Sciatic nerve (tissue), 2 donors: Measurements from ENCODE around the gene ZNF177. TPM values are rescaled to one million over a fixed set of nuclear protein-coding genes. Genes with fewer than 3 reads are reported as not detected.
"Not testable (repeated sequence)": the region's sequence is repeated elsewhere in the genome, so short reads cannot be mapped to it uniquely, and the experiment has no call there.

ENCODE experiments used
- ATAC-seq: fragments of 200-7000 bp; cut with Tn5 transposase; one replicate; pipeline ENCODE4 v1.9.1; 2020; ENCODE audit warnings: mild to moderate bottlenecking, moderate library complexity
- DNase-seq: peaks from one replicate; pipeline ENCODE4 v3.0.0-alpha.2; 2020; ENCODE audit warnings: low spot score
- intact Hi-C: fragments of 100-400 bp; cut with DNase I; formaldehyde crosslinking; loops from one replicate; pipeline ENCODE4 v1.14.2; 2022
- total RNA-seq: library from RNA; stranded (reverse); fragmentation: NEBNext Ultra II Directional; extraction: Animal tissue kit (Norgen Biotek cat#: 25700); gene quantifications from one replicate; pipeline ENCODE4 v1.2.1, GENCODE V29; 2021
- donor health status: DM: no; HTN: no; CAD: no.
- donor health status: DM: no; HTN: no; CAD: no.

ZNF177 gene
- 6.2 TPM for total RNA-seq

GRCh38 chr19:9362905-9363304 lies at the start of gene ZNF177:
Gene ZNF177, plus strand, starts transcription at chr19:9363013. Its CDS starts 15,299 bp downstream, at chr19:9378312.
- intact Hi-C loops: no loop called here
- ATAC-seq (no peak), DNase-seq (no peak)

GRCh38 chr19:9313756-9314155 lies 49.1 kb upstream of the ZNF177 start:
- ATAC-seq: no peak
- no peak for DNase-seq
- intact Hi-C loops: no loop called here

DNA sequence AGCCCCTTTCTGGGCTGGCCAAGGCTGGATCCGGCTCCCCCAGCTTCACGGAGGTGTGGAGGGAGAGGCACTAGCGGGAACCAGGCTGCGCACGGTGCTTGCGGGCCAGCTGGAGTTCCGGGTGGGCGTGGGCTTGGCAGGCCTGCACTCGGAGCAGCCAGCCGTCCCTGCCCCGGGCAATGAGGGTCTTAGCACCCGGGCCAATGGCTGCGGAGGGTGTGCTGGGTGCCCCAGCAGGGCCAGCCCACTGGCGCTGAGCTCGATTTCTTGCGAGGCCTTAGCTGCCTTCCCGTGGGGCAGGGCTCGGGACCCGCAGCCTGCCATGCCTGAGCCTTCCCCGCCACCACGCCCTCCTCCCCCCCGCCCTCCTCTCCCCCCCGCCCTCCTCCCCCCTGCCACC lies 41.5 kb upstream of the ZNF177 start:
- ATAC-seq (no peak), DNase-seq (no peak)
- intact Hi-C loops: no loop called here

DNA sequence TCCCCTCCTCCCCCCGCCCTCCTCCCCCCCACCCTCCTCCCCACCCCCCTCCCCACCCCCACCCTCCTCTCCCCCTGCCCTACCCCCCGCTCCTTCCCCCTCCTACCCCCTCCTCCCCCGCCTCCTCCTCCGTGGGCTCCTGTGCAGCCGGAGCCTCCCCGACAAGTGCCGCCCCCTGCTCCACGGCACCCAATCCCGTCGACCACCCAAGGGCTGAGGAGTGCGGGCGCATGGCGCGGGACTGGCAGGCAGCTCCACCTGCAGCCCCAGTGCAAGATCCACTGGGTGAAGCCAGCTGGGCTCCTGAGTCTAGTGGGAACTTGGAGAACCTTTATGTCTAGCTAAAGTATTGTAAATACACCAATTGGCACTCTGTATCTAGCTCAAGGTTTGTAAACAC lies 41.1 kb upstream of the ZNF177 start:
- intact Hi-C loops, DNase-seq, ATAC-seq: not testable (repeated sequence)

DNA sequence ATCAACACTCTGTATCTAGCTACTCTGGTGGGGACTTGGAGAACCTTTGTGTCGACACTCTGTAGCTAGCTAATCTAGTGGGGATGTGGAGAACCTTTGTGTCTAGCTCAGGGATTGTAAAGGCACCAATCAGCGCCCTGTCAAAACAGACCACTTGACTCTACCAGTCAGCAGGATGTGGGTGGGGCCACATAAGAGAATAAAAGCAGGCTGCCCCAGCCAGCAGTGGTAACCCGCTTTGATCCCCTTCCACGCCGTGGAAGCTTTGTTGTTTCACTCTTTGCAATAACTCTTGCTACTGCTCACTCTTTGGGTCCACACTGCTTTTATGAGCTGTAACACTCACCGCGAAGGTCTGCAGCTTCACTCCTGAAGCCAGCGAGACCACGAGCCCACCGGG lies 40.6 kb upstream of the ZNF177 start:
- intact Hi-C loops, ATAC-seq, DNase-seq: not testable (repeated sequence)

GRCh38 chr19:9323557-9323918 lies 39.3 kb upstream of the ZNF177 start:
- DNase-seq: peak; percentile 73
- intact Hi-C loops: no loop called here
- ATAC-seq: peak; percentile 89

GRCh38 chr19:9323919-9324583 lies 38.8 kb upstream of the ZNF177 start, which contains the start of gene ZNF559:
Gene ZNF559, plus strand, starts transcription at chr19:9324179. Its CDS starts 14,371 bp downstream, at chr19:9338550.
- intact Hi-C loops: no loop called here
- DNase-seq (peak; percentile 97), ATAC-seq (peak; percentile 99)

- intact Hi-C loops: no loop called here
- DNase-seq: no peak
Measured at GRCh38 chr19:9324584-9324962, 38.2 kb upstream of the ZNF177 start.

DNA sequence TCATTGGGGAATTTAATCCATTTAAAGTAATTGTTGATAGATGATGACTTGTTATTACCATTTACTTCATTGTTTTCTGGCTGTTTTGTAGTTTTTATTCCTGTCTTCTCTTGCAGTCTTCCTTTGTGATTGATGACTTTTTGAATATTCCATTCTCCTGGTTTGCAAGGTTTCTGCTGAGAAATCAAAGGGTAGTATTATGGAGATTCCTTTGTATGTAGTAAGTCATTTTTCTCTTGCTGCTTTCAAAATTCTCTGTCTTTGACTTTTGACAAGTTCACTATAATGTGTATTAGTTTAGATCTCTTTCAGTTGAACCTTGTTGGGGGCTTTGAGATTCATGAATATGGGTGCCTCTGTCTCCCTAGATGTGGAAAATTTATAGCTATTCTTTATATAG lies 32.8 kb upstream of the ZNF177 start:
- no peak for DNase-seq
- ATAC-seq: no peak
- intact Hi-C loops: no loop called here

More at GRCh38 chr19:9324584-9324962, 38.2 kb upstream of the ZNF177 start:
- ATAC-seq: no peak

DNA sequence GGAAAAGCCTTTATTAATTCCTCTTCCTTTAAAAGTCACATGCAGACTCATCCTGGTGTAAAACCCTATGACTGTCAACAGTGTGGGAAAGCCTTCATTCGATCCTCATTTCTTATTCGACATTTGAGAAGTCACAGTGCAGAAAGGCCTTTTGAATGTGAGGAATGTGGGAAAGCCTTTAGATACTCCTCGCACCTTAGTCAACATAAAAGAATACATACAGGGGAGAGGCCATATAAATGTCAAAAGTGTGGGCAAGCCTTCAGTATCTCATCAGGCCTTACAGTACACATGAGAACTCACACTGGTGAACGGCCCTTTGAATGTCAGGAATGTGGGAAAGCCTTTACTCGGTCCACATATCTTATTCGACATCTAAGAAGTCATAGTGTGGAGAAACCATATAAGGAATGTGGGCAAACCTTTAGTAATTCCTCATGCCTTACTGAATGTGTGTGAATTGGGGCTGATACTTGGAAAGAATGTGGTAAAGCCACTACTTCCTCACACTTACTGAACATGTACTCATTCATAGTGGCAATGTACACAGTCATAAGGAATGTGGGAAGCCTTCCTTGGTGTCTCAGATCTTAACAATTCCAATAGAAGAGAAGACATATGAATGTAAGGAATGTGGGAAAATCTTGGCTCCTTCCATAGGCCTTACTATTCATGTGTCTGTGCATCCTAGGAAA lies 20.1 kb upstream of the ZNF177 start:
- intact Hi-C loops: no loop called here
- DNase-seq: no peak
- ATAC-seq: no peak

DNA sequence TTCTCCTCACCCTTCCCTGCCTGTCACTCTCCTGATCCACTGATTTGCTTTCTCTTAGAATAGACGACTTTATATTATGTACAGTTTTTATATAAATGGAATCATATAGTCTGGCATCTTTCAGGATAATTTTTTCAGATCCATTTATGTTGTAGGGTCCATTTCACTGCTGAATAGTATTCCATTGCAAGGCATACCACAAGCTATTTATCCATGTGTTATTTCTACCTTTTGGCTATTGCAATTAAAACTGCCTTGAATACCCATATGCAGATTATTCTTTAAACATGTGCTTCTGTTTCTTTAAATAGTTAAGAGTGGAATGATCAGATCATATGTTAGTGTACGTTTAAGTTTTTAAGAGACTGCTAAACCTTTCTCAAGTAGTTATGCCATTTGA lies 17.8 kb upstream of the ZNF177 start:
- DNase-seq: no peak
- intact Hi-C loops: no loop called here
- no peak for ATAC-seq

DNA sequence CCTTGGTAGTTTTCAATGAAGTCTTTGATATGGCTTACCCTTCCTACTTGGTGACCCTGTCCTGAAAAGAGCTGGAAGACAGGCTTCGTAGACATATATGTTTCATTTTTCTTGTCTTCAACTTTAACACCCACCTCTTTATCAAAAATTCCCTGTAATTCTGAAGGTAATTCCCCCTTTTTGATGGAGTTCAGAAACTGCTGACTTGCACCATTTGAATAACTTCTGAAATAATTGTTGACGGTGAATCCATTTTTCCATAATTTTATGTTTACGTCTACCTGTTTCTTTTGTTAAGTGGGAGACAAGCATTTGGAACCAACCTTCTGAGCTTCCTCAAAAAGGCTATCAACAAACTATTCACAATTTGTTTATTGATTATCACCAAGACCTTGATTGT lies 14.6 kb upstream of the ZNF177 start:
- DNase-seq: no peak
- no peak for ATAC-seq
- intact Hi-C loops: no loop called here

GRCh38 chr19:9348671-9349070 lies 14.1 kb upstream of the ZNF177 start:
- intact Hi-C loops: no loop called here
- DNase-seq (no peak), ATAC-seq (no peak)

GRCh38 chr19:9352505-9352904 lies 10.3 kb upstream of the ZNF177 start:
- intact Hi-C loops: no loop called here
- no peak for DNase-seq
- ATAC-seq: no peak

- DNase-seq: no peak
- no peak for ATAC-seq
- intact Hi-C loops: no loop called here
Measured at GRCh38 chr19:9353011-9353410, 9.8 kb upstream of the ZNF177 start.

GRCh38 chr19:9354651-9355050 lies 8.2 kb upstream of the ZNF177 start:
- intact Hi-C loops: no loop called here
- DNase-seq: no peak
- ATAC-seq: no peak

DNA sequence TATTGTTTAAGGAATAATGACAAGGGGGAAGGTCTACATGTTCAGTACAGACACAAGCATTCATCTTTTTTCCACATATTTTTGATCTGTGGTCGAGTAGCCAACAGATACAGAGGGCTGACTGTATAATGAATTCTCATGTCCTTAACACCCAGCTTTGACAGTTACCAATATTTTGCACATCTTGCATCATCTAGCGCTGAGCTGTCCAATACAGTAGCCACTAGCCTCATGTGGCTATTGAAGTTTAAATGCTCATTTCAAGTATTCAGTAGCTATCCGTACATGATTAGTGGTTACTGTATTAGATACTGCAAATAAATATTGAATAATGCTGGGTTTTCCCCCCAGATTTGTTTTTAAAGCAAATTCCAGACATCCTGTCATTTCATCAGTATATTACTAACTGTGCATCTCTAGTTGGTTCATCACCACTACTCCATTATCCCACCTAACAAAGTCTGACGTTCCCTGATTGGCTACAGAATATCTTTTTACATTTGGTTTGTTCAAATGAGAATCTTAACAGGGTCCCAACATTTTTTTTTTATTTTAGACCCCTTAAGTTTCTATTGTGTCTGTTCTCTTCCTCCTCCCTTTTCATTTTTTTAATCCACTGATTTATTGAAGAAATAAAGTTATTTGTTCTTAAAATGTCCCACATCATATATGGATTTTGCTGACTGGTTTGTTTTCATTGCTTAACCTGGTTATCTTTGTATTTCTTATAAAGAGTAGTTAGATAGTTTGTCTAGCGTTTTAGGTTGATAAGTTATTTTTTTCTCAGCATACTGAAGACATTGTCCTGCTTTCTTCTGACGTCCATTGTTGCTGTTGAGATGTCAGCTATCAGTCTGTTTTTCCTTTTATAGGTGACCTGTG lies 8.2 kb downstream of the ZNF177 start:
- no peak for DNase-seq
- no peak for ATAC-seq
- intact Hi-C loops: no loop called here

GRCh38 chr19:9381361-9381785 lies 18.6 kb downstream of the ZNF177 start:
- ATAC-seq (no peak), DNase-seq (no peak)
- intact Hi-C loops: no loop called here

GRCh38 chr19:9406798-9407352 lies 44.1 kb downstream of the ZNF177 start:
- DNase-seq: peak; percentile 73
- intact Hi-C loops: no loop called here
- peak; percentile 91 for ATAC-seq
